ENCODE measurements around the gene P2RY11.
A peak's percentile ranks its signal among the peaks of the same experiment; 100 is the strongest.

Gene P2RY11

GRCh38 chr19:10122045-10122444, 10.6 kb downstream of the P2RY11 start:
- ChIA-PET POLR2A (ENCODE audit: low non-redundant PET) (interaction anchor here (0.6 kb wide), 1 partner anchor 93 kb away, joined by 5 read pairs; no protein-coding TSS in a partner anchor), CTCF (no interaction called here)
- peak overlapping the region; percentile 81 for H3K27ac ChIP-seq
- no peak for DNase-seq (ENCODE audit: low spot score)
- TF ChIP-seq CTCF (conservative IDR thresholded peaks at IDR 0.05; ENCODE audit: low read depth): no peak

GRCh38 chr19:10124429-10124828, 12.9 kb downstream of the P2RY11 start:
- CTCF ChIA-PET: no interaction called here
- POLR2A ChIA-PET (ENCODE audit: low non-redundant PET): no interaction called here
- peak overlapping the region; percentile 16 for H3K27ac ChIP-seq
- no peak for DNase-seq (ENCODE audit: low spot score)
- no peak for TF ChIP-seq CTCF (conservative IDR thresholded peaks at IDR 0.05; ENCODE audit: low read depth)

- POLR2A ChIA-PET (ENCODE audit: low non-redundant PET): no interaction called here
- TF ChIP-seq CTCF (conservative IDR thresholded peaks at IDR 0.05; ENCODE audit: low read depth): no peak
- H3K27ac ChIP-seq: no peak overlapping the region
- CTCF ChIA-PET: no interaction called here
- DNase-seq (ENCODE audit: low spot score): no peak
Measured at GRCh38 chr19:10126213-10126639, 14.7 kb downstream of the P2RY11 start.

- peak overlapping the region; percentile 57 for H3K27ac ChIP-seq
- ChIA-PET CTCF (interaction anchor here (0.6 kb wide), 3 partner anchors 74 to 193 kb away, joined by 3 to 4 read pairs (median 3); no protein-coding TSS in a partner anchor), POLR2A (ENCODE audit: low non-redundant PET) (interaction anchor here (0.7 kb wide), 1 partner anchor 178 kb away, joined by 4 read pairs; no protein-coding TSS in a partner anchor)
- TF ChIP-seq CTCF (conservative IDR thresholded peaks at IDR 0.05; ENCODE audit: low read depth): no peak
- no peak for DNase-seq (ENCODE audit: low spot score)
Measured at GRCh38 chr19:10132905-10133304, 21.4 kb downstream of the P2RY11 start.

GRCh38 chr19:10133596-10133995, 22.1 kb downstream of the P2RY11 start:
- ChIA-PET CTCF (no interaction called here), POLR2A (ENCODE audit: low non-redundant PET) (no interaction called here)
- H3K27ac ChIP-seq: peak overlapping the region; percentile 81
- no peak for TF ChIP-seq CTCF (conservative IDR thresholded peaks at IDR 0.05; ENCODE audit: low read depth)
- DNase-seq (ENCODE audit: low spot score): no peak

- TF ChIP-seq CTCF (conservative IDR thresholded peaks at IDR 0.05; ENCODE audit: low read depth): no peak
- ChIA-PET CTCF (no interaction called here), POLR2A (ENCODE audit: low non-redundant PET) (no interaction called here)
- DNase-seq (ENCODE audit: low spot score): no peak
- H3K27ac ChIP-seq: peak overlapping the region; percentile 81
Measured at GRCh38 chr19:10134040-10134439, 22.5 kb downstream of the P2RY11 start.

All from RWPE1 (cell line).